ENCODE results near the gene PKLR.

The PKLR gene

GRCh38 chr1:155322953-155323728 is 21.9 kb upstream of the PKLR start:
- in situ Hi-C loops (cut with MboI; ENCODE audit: low sequenced_read_pairs): no loop called here
- Histone ChIP-seq H3K27me3 (ENCODE audit: low read depth) (no peaks in the 10 kb centered on the region), H3K9me3 (no peaks in the 10 kb centered on the region), H3K36me3 (replicated peaks) (peaks cover 63% of the 10 kb centered on the region), H3K4me3 (peak overlapping the region; percentile 68), H3K4me1 (peaks cover 9% of the 10 kb centered on the region; the same call in 1 of the 2 replicates)
- peak; percentile 94 to 97 for DNase-seq (ENCODE audit: low spot score in 2 of 2)

GRCh38 chr1:155322571-155322952 is 21.3 kb upstream of the PKLR start:
- Histone ChIP-seq H3K27me3 (ENCODE audit: low read depth) (no peaks in the 10 kb centered on the region), H3K4me3 (peak overlapping the region; percentile 68), H3K9me3 (no peaks in the 10 kb centered on the region), H3K4me1 (peaks cover 9% of the 10 kb centered on the region; the same call in 1 of the 2 replicates), H3K36me3 (replicated peaks) (peaks cover 64% of the 10 kb centered on the region)
- in situ Hi-C loops (cut with MboI; ENCODE audit: low sequenced_read_pairs): no loop called here
- DNase-seq (ENCODE audit: low spot score in 2 of 2): peak in 1 of 2 experiments; percentile 43

GRCh38 chr1:155321639-155322503 is 20.6 kb upstream of the PKLR start:
- peak overlapping the region; percentile 68; the same call in 1 of the 2 replicates for H3K4me3 ChIP-seq
- peaks cover 9% of the 10 kb centered on the region; the same call in 1 of the 2 replicates for H3K4me1 ChIP-seq
- H3K36me3 ChIP-seq (replicated peaks): peaks cover 64% of the 10 kb centered on the region
- in situ Hi-C loops (cut with MboI; ENCODE audit: low sequenced_read_pairs): no loop called here
- DNase-seq (ENCODE audit: low spot score in 2 of 2): peak in 1 of 2 experiments; percentile 29
- H3K9me3 ChIP-seq: no peaks in the 10 kb centered on the region
- H3K27me3 ChIP-seq (ENCODE audit: low read depth): no peaks in the 10 kb centered on the region

GRCh38 chr1:155320661-155321617 is 19.7 kb upstream of the PKLR start, which contains the start of gene RUSC1:
TSS of gene RUSC1 (plus strand) at chr1:155320894. CDS start at chr1:155321774, 880 bp downstream.
- in situ Hi-C loops (cut with MboI; ENCODE audit: low sequenced_read_pairs): no loop called here
- H3K9me3 ChIP-seq: no peaks in the 10 kb centered on the region
- H3K4me3 ChIP-seq: no peak within 1 kb of the TSS
- no peaks in the 10 kb centered on the region for H3K27me3 ChIP-seq (ENCODE audit: low read depth)
- peaks cover 55% of the 10 kb centered on the region for H3K36me3 ChIP-seq (replicated peaks)
- peaks cover 9% of the 10 kb centered on the region; the same call in 1 of the 2 replicates for H3K4me1 ChIP-seq
- DNase-seq (ENCODE audit: low spot score in 2 of 2): peak in 1 of 2 experiments; percentile 41

GRCh38 chr1:155320252-155320651 is 19.0 kb upstream of the PKLR start:
- H3K4me1 ChIP-seq: peaks cover 9% of the 10 kb centered on the region; the same call in 1 of the 2 replicates
- no peak for DNase-seq (ENCODE audit: low spot score in 2 of 2)
- in situ Hi-C loops (cut with MboI; ENCODE audit: low sequenced_read_pairs): no loop called here
- no peaks in the 10 kb centered on the region for H3K9me3 ChIP-seq
- no peak overlapping the region for H3K4me3 ChIP-seq
- peaks cover 51% of the 10 kb centered on the region for H3K36me3 ChIP-seq (replicated peaks)
- H3K27me3 ChIP-seq (ENCODE audit: low read depth): no peaks in the 10 kb centered on the region

- peaks cover 58% of the 10 kb centered on the region for H3K36me3 ChIP-seq (replicated peaks)
- no peak overlapping the region for H3K4me3 ChIP-seq
- no peaks in the 10 kb centered on the region for H3K27me3 ChIP-seq (ENCODE audit: low read depth)
- no peak for DNase-seq (ENCODE audit: low spot score in 2 of 2)
- peaks cover 9% of the 10 kb centered on the region; the same call in 1 of the 2 replicates for H3K4me1 ChIP-seq
- in situ Hi-C loops (cut with MboI; ENCODE audit: low sequenced_read_pairs): no loop called here
- no peaks in the 10 kb centered on the region for H3K9me3 ChIP-seq
Measured at GRCh38 chr1:155319536-155319935, 18.3 kb upstream of the PKLR start.

GRCh38 chr1:155318082-155318481 is 16.8 kb upstream of the PKLR start:
- in situ Hi-C loops (cut with MboI; ENCODE audit: low sequenced_read_pairs): no loop called here
- no peak for DNase-seq (ENCODE audit: low spot score in 2 of 2)
- H3K36me3 ChIP-seq (replicated peaks): peaks cover 71% of the 10 kb centered on the region
- H3K4me3 ChIP-seq: no peak overlapping the region
- no peaks in the 10 kb centered on the region for H3K9me3 ChIP-seq
- H3K4me1 ChIP-seq: peaks cover 9% of the 10 kb centered on the region; the same call in 1 of the 2 replicates
- H3K27me3 ChIP-seq (ENCODE audit: low read depth): no peaks in the 10 kb centered on the region

GRCh38 chr1:155316922-155317321 is 15.7 kb upstream of the PKLR start:
- no peak for DNase-seq (ENCODE audit: low spot score in 2 of 2)
- in situ Hi-C loops (cut with MboI; ENCODE audit: low sequenced_read_pairs): no loop called here

GRCh38 chr1:155313261-155313660 is 12.0 kb upstream of the PKLR start:
- H3K9me3 ChIP-seq: no peaks in the 10 kb centered on the region
- 0 out of 2 replicates have a peak, but pooled peaks cover 7% of the 10 kb centered on the region for H3K4me1 ChIP-seq
- H3K4me3 ChIP-seq: no peak overlapping the region
- peaks cover 67% of the 10 kb centered on the region for H3K36me3 ChIP-seq (replicated peaks)
- DNase-seq (ENCODE audit: low spot score in 2 of 2): no peak
- no peaks in the 10 kb centered on the region for H3K27me3 ChIP-seq (ENCODE audit: low read depth)
- in situ Hi-C loops (cut with MboI; ENCODE audit: low sequenced_read_pairs): no loop called here

More at GRCh38 chr1:155316922-155317321, 15.7 kb upstream of the PKLR start:
- H3K36me3 ChIP-seq (replicated peaks): peaks cover 79% of the 10 kb centered on the region
- H3K4me3 ChIP-seq: no peak overlapping the region
- H3K4me1 ChIP-seq: 0 out of 2 replicates have a peak, but pooled peaks cover 3% of the 10 kb centered on the region
- no peaks in the 10 kb centered on the region for H3K27me3 ChIP-seq (ENCODE audit: low read depth)
- H3K9me3 ChIP-seq: no peaks in the 10 kb centered on the region

- in situ Hi-C loops (cut with MboI; ENCODE audit: low sequenced_read_pairs): loop anchor here (5.0 kb wide), 1 partner anchor 37 kb away; the partner anchor contains the start of gene CLK2
- peaks cover 46% of the 10 kb centered on the region for H3K36me3 ChIP-seq (replicated peaks)
- peak; percentile 37 to 54 for DNase-seq (ENCODE audit: low spot score in 2 of 2)
Measured at GRCh38 chr1:155309423-155310021, 8.3 kb upstream of the PKLR start.

GRCh38 chr1:155308493-155309422 is 7.5 kb upstream of the PKLR start, which contains the start of gene FDPS:
TSS of gene FDPS (plus strand) at chr1:155308866. CDS start at chr1:155309790, 924 bp downstream.
- Histone ChIP-seq H3K4me1 (0 out of 2 replicates have a peak, but pooled peaks cover 7% of the 10 kb centered on the region), H3K9me3 (no peaks in the 10 kb centered on the region), H3K36me3 (replicated peaks) (peaks cover 40% of the 10 kb centered on the region), H3K27me3 (ENCODE audit: low read depth) (no peaks in the 10 kb centered on the region), H3K4me3 (peak within 1 kb of the TSS; percentile 89)
- DNase-seq (ENCODE audit: low spot score in 2 of 2): peak; percentile 98
- in situ Hi-C loops (cut with MboI; ENCODE audit: low sequenced_read_pairs): loop anchor here (5.0 kb wide), 1 partner anchor 36 kb away; the partner anchor contains the start of gene CLK2

More at GRCh38 chr1:155309423-155310021, 8.3 kb upstream of the PKLR start:
- Histone ChIP-seq H3K4me1 (0 out of 2 replicates have a peak, but pooled peaks cover 7% of the 10 kb centered on the region), H3K9me3 (no peaks in the 10 kb centered on the region), H3K27me3 (ENCODE audit: low read depth) (no peaks in the 10 kb centered on the region), H3K4me3 (peak overlapping the region; percentile 89)

Data from HAP-1 (cell line).